OCI-LY7 (cell line): ENCODE measurements around the gene RBCK1. TPM values are rescaled to one million over a fixed set of nuclear protein-coding genes. Genes with fewer than 3 reads are reported as not detected.

ENCODE experiments used
- BruUV-seq: library from RNA; stranded (reverse); fragments of 400-500 nt; replicated peaks from 2 replicates; lab custom pipeline; 2021; lab: Mats Ljungman, UMichigan
- CTCF ChIA-PET: fragments of 300-600 bp; sonication (Branson Sonifier 250); formaldehyde crosslinking; loops from one replicate; lab custom pipeline; 2022; ENCODE audit warnings: antibody characterized with exemption; ENCODE audit not compliant: unreplicated experiment; lab: Charles Lee
- POLR2A ChIA-PET: fragments of 300-600 bp; sonication (Branson Sonifier 250); formaldehyde crosslinking; loops from one replicate; lab custom pipeline; 2022; ENCODE audit warnings: antibody characterized with exemption; lab: Charles Lee
- DNase-seq: peaks from one replicate; pipeline ENCODE4 v3.0.0-alpha.2; 2015; ENCODE audit warnings: low spot score
- H2AFZ ChIP-seq: fragments of 200-600 bp; sonication (generic), shearing (Covaris generic); 2 replicates; pipeline ENCODE4 v1.6.1; 2014; ENCODE audit warnings: mild to moderate bottlenecking, antibody characterized with exemption, low read length, moderate library complexity
- H3K27ac ChIP-seq: fragments of 200-600 bp; sonication (generic); 2 replicates; pipeline ENCODE4 v1.5.1; 2014; ENCODE audit warnings: mixed run types, low read depth, mild to moderate bottlenecking, moderate library complexity, low read length, inconsistent platforms; ENCODE audit not compliant: poor library complexity, severe bottlenecking
- H3K36me3 ChIP-seq: fragments of 200-600 bp; sonication (generic); 2 replicates; pipeline ENCODE4 v1.6.1; 2014; ENCODE audit warnings: mild to moderate bottlenecking, antibody characterized with exemption, low read length, moderate library complexity, mixed read lengths; ENCODE audit not compliant: insufficient read depth
- H3K4me1 ChIP-seq: fragments of 200-600 bp; sonication (generic); 2 replicates; pipeline ENCODE4 v1.5.1; 2014; ENCODE audit warnings: mild to moderate bottlenecking, low read length; ENCODE audit not compliant: insufficient read depth, poor library complexity, severe bottlenecking
- H3K4me2 ChIP-seq: fragments of 200-600 bp; sonication (generic); 2 replicates; pipeline ENCODE4 v1.6.1; 2014; ENCODE audit warnings: mild to moderate bottlenecking, low read length
- H3K4me3 ChIP-seq: fragments of 200-600 bp; sonication (generic); 2 replicates; pipeline ENCODE4 v1.5.1; 2014; ENCODE audit warnings: mild to moderate bottlenecking, low read depth, low read length; ENCODE audit not compliant: poor library complexity, severe bottlenecking
- H3K79me2 ChIP-seq: fragments of 200-600 bp; sonication (generic); 2 replicates; pipeline ENCODE4 v1.6.1; 2016; ENCODE audit warnings: low read depth, mild to moderate bottlenecking, low read length, moderate library complexity, mixed read lengths; ENCODE audit not compliant: insufficient read depth
- H3K9me2 ChIP-seq: fragments of 200-600 bp; sonication (generic); 2 replicates; pipeline ENCODE4 v1.6.1; 2016; ENCODE audit warnings: mild to moderate bottlenecking, low read length, mixed read lengths; ENCODE audit not compliant: insufficient read depth
- H3K9me3 ChIP-seq: fragments of 200-600 bp; sonication (generic); 2 replicates; pipeline ENCODE4 v1.6.1; 2014; ENCODE audit warnings: mild to moderate bottlenecking, mixed run types, low read length, mixed read lengths
- H4K20me1 ChIP-seq: fragments of 200-600 bp; sonication (generic); 2 replicates; pipeline ENCODE4 v1.6.1; 2014; ENCODE audit warnings: mild to moderate bottlenecking, antibody characterized with exemption, low read length, moderate library complexity, mixed read lengths; ENCODE audit not compliant: insufficient read depth
- CTCF ChIP-seq: fragments of 200-600 bp; sonication (generic); conservative IDR thresholded peaks from 2 replicates; pipeline ENCODE4 v1.5.1; 2014; ENCODE audit warnings: mild to moderate bottlenecking, antibody characterized with exemption, low read length, moderate library complexity, mixed read lengths
- EZH2phosphoT487 ChIP-seq: fragments of 200-600 bp; sonication (generic); IDR thresholded peaks from 2 replicates; pipeline ENCODE4 v1.6.1; 2018; ENCODE audit warnings: low read depth, borderline replicate concordance, mild to moderate bottlenecking, mixed run types, antibody characterized with exemption, low read length, moderate library complexity, mixed read lengths
- intact Hi-C: fragments of 100-400 bp; cut with micrococcal nuclease; formaldehyde crosslinking; loops from one replicate; pipeline ENCODE4 v1.10.0; 2022; ENCODE audit not compliant: unreplicated experiment
- total RNA-seq, 2 experiments: library from RNA; depleted of rRNA in 1 of 2; stranded (reverse); fragments of >200 nt in 1 of 2; shearing (Covaris generic) in 1 of 2; gene quantifications; 2 replicates each; pipeline ENCODE4 v1.2.3, GENCODE V29; 2014 to 2022

Gene RBCK1
- total RNA-seq, 2 experiments from 2014 or later: 82.9 to 140 TPM

GRCh38 chr20:373171-373890, 34.8 kb upstream of the RBCK1 start:
- H3K9me3 ChIP-seq: no peaks in the 10 kb centered on the region
- H2AFZ ChIP-seq: no peak overlapping the region
- H3K4me1 ChIP-seq: peaks cover 23% of the 10 kb centered on the region
- TF ChIP-seq EZH2phosphoT487 (no peak), CTCF (no peak)
- H3K9me2 ChIP-seq: no peaks in the 10 kb centered on the region
- no peak for DNase-seq
- no peaks in the 10 kb centered on the region for H3K36me3 ChIP-seq
- ChIA-PET POLR2A (interaction anchor here (0.6 to 4.7 kb wide), 3 partner anchors 11 to 99 kb away, joined by 4 to 32 read pairs (median 4); no protein-coding TSS in a partner anchor), CTCF (no interaction called here)
- no peak overlapping the region for H3K4me2 ChIP-seq
- no peaks in the 10 kb centered on the region for H3K79me2 ChIP-seq
- H4K20me1 ChIP-seq: no peaks in the 10 kb centered on the region
- no peak overlapping the region for H3K27ac ChIP-seq
- intact Hi-C loops: no loop called here
- H3K4me3 ChIP-seq: no peak overlapping the region
- no TSS peak for BruUV-seq

- no peaks in the 10 kb centered on the region for H3K36me3 ChIP-seq
- ChIA-PET CTCF (no interaction called here), POLR2A (interaction anchor here (4.7 kb wide), 1 partner anchor 13 kb away, joined by 32 read pairs; no protein-coding TSS in a partner anchor)
- no peaks in the 10 kb centered on the region for H3K9me3 ChIP-seq
- intact Hi-C loops: no loop called here
- TF ChIP-seq CTCF (no peak), EZH2phosphoT487 (no peak)
- H3K4me1 ChIP-seq: peaks cover 40% of the 10 kb centered on the region
- H4K20me1 ChIP-seq: no peaks in the 10 kb centered on the region
- no peak overlapping the region for H3K27ac ChIP-seq
- no peak overlapping the region for H2AFZ ChIP-seq
- H3K9me2 ChIP-seq: no peaks in the 10 kb centered on the region
- H3K4me3 ChIP-seq: no peak overlapping the region
- DNase-seq: no peak
- BruUV-seq: no TSS peak
- H3K79me2 ChIP-seq: no peaks in the 10 kb centered on the region
- H3K4me2 ChIP-seq: no peak overlapping the region
Measured at GRCh38 chr20:375265-375889, 32.7 kb upstream of the RBCK1 start.
